Measurements from ENCODE around the gene TTLL11.

- TF ChIP-seq MAX (IDR thresholded peaks at IDR 0.05) = no peak
- TF ChIP-seq YY1 (IDR thresholded peaks at IDR 0.05; ENCODE audit: low read depth) = no peak
- no peak for TF ChIP-seq CREB1 (IDR thresholded peaks at IDR 0.05; ENCODE audit: low read depth)
- no peak for TF ChIP-seq EP300 (IDR thresholded peaks at IDR 0.05; ENCODE audit: borderline replicate concordance)
- no peak for TF ChIP-seq REST (IDR thresholded peaks at IDR 0.05; ENCODE audit: low read depth)
Observed at GRCh38 chr9:121939643-121940042, 153.5 kb downstream of the TTLL11 start.

All from Ishikawa (cell line).